ENCODE measurements around the gene GNG7. TPM values are rescaled to one million over a fixed set of nuclear protein-coding genes. Genes with fewer than 3 reads are reported as not detected.
"Not testable (repeated sequence)": the region's sequence is repeated elsewhere in the genome, so short reads cannot be mapped to it uniquely, and the experiment has no call there.

The GNG7 gene
- total RNA-seq, 1 experiment from 2014 or later, result 1.1 TPM

- intact Hi-C loops (cut with micrococcal nuclease), result no loop called here
- Histone ChIP-seq H3K4me1 (ENCODE audit: insufficient read depth, low read length) (no peaks in the 10 kb centered on the region), H4K20me1 (ENCODE audit: low read length) (no peaks in the 10 kb centered on the region), H3K9me3 (ENCODE audit: low read length) (no peaks in the 10 kb centered on the region), H3F3A (ENCODE audit: low read length, unreplicated experiment) (no peaks in the 10 kb centered on the region), H3K36me3 (ENCODE audit: low read depth, low read length) (no peaks in the 10 kb centered on the region), H3K79me2 (ENCODE audit: low read length) (no peaks in the 10 kb centered on the region), H2AFZ (ENCODE audit: low read length) (no peak overlapping the region), H3K9ac (ENCODE audit: low read length) (no peak overlapping the region), H3K4me2 (ENCODE audit: low read length) (no peak overlapping the region), H3K27me3 (ENCODE audit: low read length) (no peaks in the 10 kb centered on the region), H3K27ac (ENCODE audit: low read length) (no peak overlapping the region), H3K4me3 (ENCODE audit: low read length) (no peak overlapping the region), H3K9me2 (replicated peaks; ENCODE audit: low read length) (no peaks in the 10 kb centered on the region)
- ChIA-PET CTCF (no interaction called here), POLR2A (ENCODE audit: unreplicated experiment) (interaction anchor here (0.7 kb wide), 1 partner anchor 185 kb away, joined by 3 read pairs; no protein-coding TSS in a partner anchor)
- DNase-seq, result no peak
- BruUV-seq (replicated peaks), result no TSS peak
- ATAC-seq, result no peak
- no peak for TF ChIP-seq EZH2phosphoT487 (IDR thresholded peaks at IDR 0.05; ENCODE audit: borderline replicate concordance, low read length)
These were observed 49.9 kb downstream of the GNG7 start for GRCh38 chr19:2652504-2653099.

GRCh38 chr19:2651002-2651733 is 51.3 kb downstream of the GNG7 start:
- H3K9me3 ChIP-seq (ENCODE audit: low read length); H3K4me1 ChIP-seq (ENCODE audit: insufficient read depth, low read length); POLR2A ChIA-PET (ENCODE audit: unreplicated experiment); DNase-seq; H3K79me2 ChIP-seq (ENCODE audit: low read length); H3K9ac ChIP-seq (ENCODE audit: low read length); H3F3A ChIP-seq (ENCODE audit: low read length, unreplicated experiment); H3K36me3 ChIP-seq (ENCODE audit: low read depth, low read length); intact Hi-C loops (cut with micrococcal nuclease); H3K27me3 ChIP-seq (ENCODE audit: low read length); H3K9me2 ChIP-seq (replicated peaks; ENCODE audit: low read length); ATAC-seq; H4K20me1 ChIP-seq (ENCODE audit: low read length); H2AFZ ChIP-seq (ENCODE audit: low read length); H3K27ac ChIP-seq (ENCODE audit: low read length); BruUV-seq (replicated peaks); H3K4me2 ChIP-seq (ENCODE audit: low read length); H3K4me3 ChIP-seq (ENCODE audit: low read length): not testable (repeated sequence)
- CTCF ChIA-PET, result interaction anchor here (0.6 kb wide), 1 partner anchor 29 kb away, joined by 3 read pairs; no protein-coding TSS in a partner anchor

- Histone ChIP-seq H2AFZ (ENCODE audit: low read length) (no peak overlapping the region), H3K4me2 (ENCODE audit: low read length) (no peak overlapping the region), H4K20me1 (ENCODE audit: low read length) (no peaks in the 10 kb centered on the region), H3K27ac (ENCODE audit: low read length) (no peak overlapping the region), H3K79me2 (ENCODE audit: low read length) (no peaks in the 10 kb centered on the region), H3K9me2 (replicated peaks; ENCODE audit: low read length) (no peaks in the 10 kb centered on the region), H3K36me3 (ENCODE audit: low read depth, low read length) (no peaks in the 10 kb centered on the region), H3K4me3 (ENCODE audit: low read length) (no peak overlapping the region), H3K9me3 (ENCODE audit: low read length) (no peaks in the 10 kb centered on the region), H3K27me3 (ENCODE audit: low read length) (no peaks in the 10 kb centered on the region), H3F3A (ENCODE audit: low read length, unreplicated experiment) (no peaks in the 10 kb centered on the region), H3K9ac (ENCODE audit: low read length) (no peak overlapping the region), H3K4me1 (ENCODE audit: insufficient read depth, low read length) (no peaks in the 10 kb centered on the region)
- ChIA-PET CTCF (no interaction called here), POLR2A (ENCODE audit: unreplicated experiment) (no interaction called here)
- ATAC-seq, result no peak
- BruUV-seq (replicated peaks), result no TSS peak
- no peak for DNase-seq
- TF ChIP-seq EZH2phosphoT487 (IDR thresholded peaks at IDR 0.05; ENCODE audit: borderline replicate concordance, low read length) (no peak), EZH2 (IDR thresholded peaks at IDR 0.05; ENCODE audit: low read length, unreplicated experiment) (no peak), CTCF (conservative IDR thresholded peaks at IDR 0.05; ENCODE audit: low read depth, low read length) (no peak)
- intact Hi-C loops (cut with micrococcal nuclease), result no loop called here
These were observed 52.0 kb downstream of the GNG7 start for GRCh38 chr19:2650515-2650914.
